HEK293 (cell line): ENCODE results near the gene TNFRSF18.

Experiments used
- CTCF ChIA-PET: fragments of 350-600 bp; formaldehyde crosslinking; extraction: SDS; loops from one replicate; lab custom pipeline; 2021; ENCODE audit warnings: antibody characterized with exemption; lab: Yijun Ruan, JAX
- POLR2A ChIA-PET: fragments of 300-600 bp; formaldehyde crosslinking; extraction: SDS; loops from one replicate; lab custom pipeline; 2020; ENCODE audit warnings: antibody characterized with exemption, inconsistent platforms; lab: Yijun Ruan, JAX
- H3K27ac ChIP-seq: fragments of 200-500 bp; sonication (Bioruptor generic); 2 replicates; pipeline ENCODE4 v1.5.1; 2014; ENCODE audit warnings: low read depth, low read length, control low read depth, inconsistent platforms; ENCODE audit errors: extremely low read depth
- H3K36me3 ChIP-seq, 2 experiments: fragments of 200-500 bp in 1 of 2; sonication (Bioruptor generic) in 1 of 2; 1 replicate in 1 of 2; 2 replicates in 1 of 2; pipeline ENCODE4 v1.5.1; 2014 to 2017; ENCODE audit warnings: inconsistent platforms in 2 of 2, low read length in 2 of 2; ENCODE audit not compliant: control insufficient read depth in 2 of 2, insufficient read depth in 1 of 2
- H3K4me1 ChIP-seq: fragments of 200-500 bp; sonication (Bioruptor generic); 2 replicates; pipeline ENCODE4 v1.5.1; 2014; ENCODE audit warnings: mild to moderate bottlenecking, low read length, inconsistent platforms; ENCODE audit not compliant: control insufficient read depth, insufficient read depth
- H3K4me3 ChIP-seq: 2 replicates; pipeline ENCODE4 v1.5.1; 2011; ENCODE audit warnings: low read depth, mild to moderate bottlenecking, control low read depth, low read length, moderate library complexity
- H3K9me3 ChIP-seq: fragments of 200-500 bp; sonication (Bioruptor generic); 2 replicates; pipeline ENCODE4 v1.5.1; 2014; ENCODE audit warnings: low read depth, low read length, inconsistent platforms; ENCODE audit not compliant: control insufficient read depth, insufficient read depth
- AEBP2 ChIP-seq: fragments of 450-650 bp; formaldehyde crosslinking; IDR thresholded peaks from 2 replicates; pipeline ENCODE4 v1.5.1; 2016; ENCODE audit warnings: missing biosample characterization, missing genetic modification characterization, borderline replicate concordance
- BCL11B ChIP-seq: fragments of 450-650 bp; formaldehyde crosslinking; IDR thresholded peaks from 2 replicates; pipeline ENCODE4 v1.5.1; 2016; ENCODE audit warnings: low read depth, missing biosample characterization, missing genetic modification characterization
- GLIS2 ChIP-seq: fragments of 450-650 bp; formaldehyde crosslinking; IDR thresholded peaks from 2 replicates; pipeline ENCODE4 v1.5.1; 2016; ENCODE audit warnings: missing biosample characterization, missing genetic modification characterization
- HOXA7 ChIP-seq: sonication (generic); formaldehyde crosslinking; IDR thresholded peaks from 2 replicates; pipeline ENCODE4 v1.8.1; 2022; ENCODE audit warnings: missing genetic modification reagents, borderline replicate concordance
- KLF10 ChIP-seq: fragments of 450-650 bp; IDR thresholded peaks from 2 replicates; pipeline ENCODE4 v1.5.1; 2018; ENCODE audit warnings: missing biosample characterization, mild to moderate bottlenecking, missing genetic modification characterization
- KLF8 ChIP-seq: fragments of 450-650 bp; formaldehyde crosslinking; IDR thresholded peaks from 2 replicates; pipeline ENCODE4 v1.5.1; 2016; ENCODE audit warnings: missing biosample characterization, missing genetic modification characterization
- PRDM4 ChIP-seq: fragments of 450-650 bp; formaldehyde crosslinking; IDR thresholded peaks from 2 replicates; pipeline ENCODE4 v1.5.1; 2017; ENCODE audit warnings: missing biosample characterization, missing genetic modification characterization
- SETDB1 ChIP-seq: IDR thresholded peaks from one replicate; pipeline ENCODE4 v1.6.1; 2017; ENCODE audit warnings: mild to moderate bottlenecking, low read length, moderate library complexity, mixed read lengths; ENCODE audit not compliant: insufficient read length
- ZBTB20 ChIP-seq: fragments of 450-650 bp; formaldehyde crosslinking; IDR thresholded peaks from 2 replicates; pipeline ENCODE4 v1.5.1; 2016; ENCODE audit warnings: missing biosample characterization, missing genetic modification characterization
- ZNF366 ChIP-seq: fragments of 450-650 bp; formaldehyde crosslinking; conservative IDR thresholded peaks from 2 replicates; pipeline ENCODE4 v1.5.1; 2016; ENCODE audit warnings: missing biosample characterization, missing genetic modification characterization
- ZNF391 ChIP-seq: fragments of 450-650 bp; formaldehyde crosslinking; IDR thresholded peaks from 2 replicates; pipeline ENCODE4 v1.5.1; 2016; ENCODE audit warnings: low read depth, missing biosample characterization, missing genetic modification characterization, borderline replicate concordance
- ZNF404 ChIP-seq: fragments of 450-650 bp; formaldehyde crosslinking; IDR thresholded peaks from 2 replicates; pipeline ENCODE4 v1.5.1; 2017; ENCODE audit warnings: missing biosample characterization, missing genetic modification characterization
- ZNF48 ChIP-seq: fragments of 450-650 bp; formaldehyde crosslinking; IDR thresholded peaks from 2 replicates; pipeline ENCODE4 v1.5.1; 2016; ENCODE audit warnings: missing biosample characterization, missing genetic modification characterization
- ZNF501 ChIP-seq: fragments of 450-650 bp; formaldehyde crosslinking; IDR thresholded peaks from 2 replicates; pipeline ENCODE4 v1.5.1; 2016; ENCODE audit warnings: missing biosample characterization, missing genetic modification characterization
- ZNF529 ChIP-seq: fragments of 450-650 bp; formaldehyde crosslinking; IDR thresholded peaks from 2 replicates; pipeline ENCODE4 v1.5.1; 2017; ENCODE audit warnings: missing genetic modification characterization, missing biosample characterization; ENCODE audit not compliant: insufficient replicate concordance
- ZNF843 ChIP-seq: fragments of 450-650 bp; formaldehyde crosslinking; IDR thresholded peaks from 2 replicates; pipeline ENCODE4 v1.5.1; 2016; ENCODE audit warnings: missing biosample characterization, missing genetic modification characterization
- TF ChIP-seq, protein P1 (sequence below): fragments of 450-650 bp; formaldehyde crosslinking; IDR thresholded peaks from 2 replicates; pipeline ENCODE4 v1.5.0; 2017; ENCODE audit warnings: missing biosample characterization, missing genetic modification characterization, borderline replicate concordance

TNFRSF18 gene

GRCh38 chr1:1164361-1164700 is 42.1 kb downstream of the TNFRSF18 start:
- Histone ChIP-seq H3K36me3 (no peaks in the 10 kb centered on the region), H3K4me1 (no peaks in the 10 kb centered on the region), H3K27ac (no peak overlapping the region), H3K4me3 (peak overlapping the region; percentile 29), H3K9me3 (no peaks in the 10 kb centered on the region)
- POLR2A ChIA-PET = no interaction called here
- CTCF ChIA-PET = no interaction called here
- no peak for TF ChIP-seq HOXA7 (CRISPR knock-in tag)
- TF ChIP-seq KLF8 = no peak
- no peak for TF ChIP-seq ZNF391 (tag by site-specific recombination)
- no peak for TF ChIP-seq GLIS2 (tag by site-specific recombination)
- TF ChIP-seq ZNF501 (tag by site-specific recombination) = no peak
- no peak for TF ChIP-seq ZNF48 (tag by site-specific recombination)
- TF ChIP-seq ZNF404 (tag by site-specific recombination) = no peak
- no peak for TF ChIP-seq AEBP2 (tag by site-specific recombination)
- no peak for TF ChIP-seq KLF10 (tag by site-specific recombination)
- TF ChIP-seq ZNF529 = no peak
- no peak for TF ChIP-seq ZBTB20 (tag by site-specific recombination)
- TF ChIP-seq SETDB1 = no peak
- TF ChIP-seq ZNF366 (tag by site-specific recombination) = no peak

- H3K4me3 ChIP-seq = peak overlapping the region; percentile 29
- ChIA-PET POLR2A (no interaction called here), CTCF (no interaction called here)
- H3K4me1 ChIP-seq = no peaks in the 10 kb centered on the region
- TF ChIP-seq ZNF843 (no peak), PRDM4 (tag by site-specific recombination) (no peak), BCL11B (no peak)
- TF ChIP-seq, protein P1, sequence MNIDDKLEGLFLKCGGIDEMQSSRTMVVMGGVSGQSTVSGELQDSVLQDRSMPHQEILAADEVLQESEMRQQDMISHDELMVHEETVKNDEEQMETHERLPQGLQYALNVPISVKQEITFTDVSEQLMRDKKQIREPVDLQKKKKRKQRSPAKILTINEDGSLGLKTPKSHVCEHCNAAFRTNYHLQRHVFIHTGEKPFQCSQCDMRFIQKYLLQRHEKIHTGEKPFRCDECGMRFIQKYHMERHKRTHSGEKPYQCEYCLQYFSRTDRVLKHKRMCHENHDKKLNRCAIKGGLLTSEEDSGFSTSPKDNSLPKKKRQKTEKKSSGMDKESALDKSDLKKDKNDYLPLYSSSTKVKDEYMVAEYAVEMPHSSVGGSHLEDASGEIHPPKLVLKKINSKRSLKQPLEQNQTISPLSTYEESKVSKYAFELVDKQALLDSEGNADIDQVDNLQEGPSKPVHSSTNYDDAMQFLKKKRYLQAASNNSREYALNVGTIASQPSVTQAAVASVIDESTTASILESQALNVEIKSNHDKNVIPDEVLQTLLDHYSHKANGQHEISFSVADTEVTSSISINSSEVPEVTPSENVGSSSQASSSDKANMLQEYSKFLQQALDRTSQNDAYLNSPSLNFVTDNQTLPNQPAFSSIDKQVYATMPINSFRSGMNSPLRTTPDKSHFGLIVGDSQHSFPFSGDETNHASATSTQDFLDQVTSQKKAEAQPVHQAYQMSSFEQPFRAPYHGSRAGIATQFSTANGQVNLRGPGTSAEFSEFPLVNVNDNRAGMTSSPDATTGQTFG (tag by site-specific recombination) = no peak
- TF ChIP-seq, all 188 proteins: peak for 0
- H3K36me3 ChIP-seq = no peaks in the 10 kb centered on the region
- no peaks in the 10 kb centered on the region for H3K9me3 ChIP-seq
- H3K27ac ChIP-seq = no peak overlapping the region
Measured at GRCh38 chr1:1163538-1164070, 42.8 kb downstream of the TNFRSF18 start.
